Natural killer cell (primary cell): ENCODE results near the gene ARMCX2. TPM values are rescaled to one million over a fixed set of nuclear protein-coding genes. Genes with fewer than 3 reads are reported as not detected.

Experiments
- ATAC-seq, 3 donors: fragments of 150-1000 bp in 2 of 3; fragments of 200-7000 bp in 1 of 3; cut with Tn5 transposase; 1 replicate in 1 of 3; 2 replicates in 2 of 3; pipeline ENCODE4 v1.10.0; 2021; ENCODE audit warnings: mild to moderate bottlenecking in 2 of 3, moderate library complexity in 2 of 3
- DNase-seq, 2 donors: peaks; one replicate each; pipeline versions ENCODE4 v3.0.0 to v3.0.0-alpha.2; 2013 to 2021; ENCODE audit warnings: mixed read lengths in 1 of 2
- H3K27ac ChIP-seq: one replicate; pipeline ENCODE4 v1.5.1; 2013; ENCODE audit warnings: mild to moderate bottlenecking, low read length
- H3K27me3 ChIP-seq: one replicate; pipeline ENCODE4 v1.6.1; 2013; ENCODE audit warnings: low read length; ENCODE audit not compliant: control insufficient read depth, insufficient read depth
- H3K36me3 ChIP-seq: one replicate; pipeline ENCODE4 v1.6.1; 2013; ENCODE audit warnings: low read length; ENCODE audit not compliant: control insufficient read depth, insufficient read depth
- H3K4me1 ChIP-seq: one replicate; pipeline ENCODE4 v1.6.1; 2013; ENCODE audit warnings: low read length; ENCODE audit not compliant: control insufficient read depth, insufficient read depth
- H3K4me3 ChIP-seq: one replicate; pipeline ENCODE4 v1.5.1; 2013; ENCODE audit warnings: low read length
- H3K9me3 ChIP-seq: one replicate; pipeline ENCODE4 v1.6.1; 2013; ENCODE audit warnings: low read length; ENCODE audit not compliant: control insufficient read depth, insufficient read depth
- H3K27ac Mint-ChIP-seq, 2 donors: one replicate each; pipeline ENCODE4 v1.8.0; 2022; ENCODE audit warnings: mild to moderate bottlenecking in 2 of 2, mixed read lengths in 2 of 2, moderate library complexity in 1 of 2
- H3K27me3 Mint-ChIP-seq, 2 donors: one replicate each; pipeline ENCODE4 v1.8.0; 2022; ENCODE audit warnings: low read depth in 2 of 2, mixed read lengths in 2 of 2
- H3K36me3 Mint-ChIP-seq: one replicate; pipeline ENCODE4 v1.8.0; 2022; ENCODE audit warnings: mixed read lengths
- H3K4me1 Mint-ChIP-seq, 2 donors: one replicate each; pipeline ENCODE4 v1.8.0; 2022; ENCODE audit warnings: mixed read lengths in 2 of 2
- H3K4me3 Mint-ChIP-seq: one replicate; pipeline ENCODE4 v1.8.0; 2022; ENCODE audit warnings: mild to moderate bottlenecking, moderate library complexity, mixed read lengths
- H3K9me3 Mint-ChIP-seq, 2 donors: one replicate each; pipeline ENCODE4 v1.8.0; 2022; ENCODE audit warnings: mixed read lengths in 2 of 2
- CTCF ChIP-seq: fragments of 200-600 bp; IDR thresholded peaks from one replicate; pipeline ENCODE4 v1.8.0; 2022; ENCODE audit warnings: antibody characterized with exemption
- WGBS: methylation state at CpG from one replicate; pipeline ENCODE4 v1.1.7; 2013; ENCODE audit warnings: missing lambda C conversion rate; ENCODE audit not compliant: insufficient coverage; 5-methylcytosine and 5-hydroxymethylcytosine counted together
- intact Hi-C: fragments of 100-400 bp; cut with micrococcal nuclease; formaldehyde crosslinking; loops from one replicate; pipeline ENCODE4 v1.14.2; 2022
- total RNA-seq, 4 donors: library from RNA; stranded (reverse); fragments of 120-200 nt in 1 of 4; gene quantifications; one replicate each; pipeline versions ENCODE4 v1.2.3 to v1.2.4, GENCODE V29; 2013 to 2022

ARMCX2 gene
- total RNA-seq, 3 donors from 2014 or later (not counting 1 experiment from before 2014, with no cell fraction given): 1.9 to 2.4 (median 2.1) TPM

- intact Hi-C loops: no loop called here
- H3K27ac Mint-ChIP-seq: peak overlapping the region in 1 of 2 donors; percentile 58
- Histone ChIP-seq H3K9me3 (no peaks in the 10 kb centered on the region), H3K27ac (no peak overlapping the region), H3K4me3 (peak overlapping the region; percentile 67), H3K36me3 (no peaks in the 10 kb centered on the region), H3K27me3 (no peaks in the 10 kb centered on the region), H3K4me1 (peaks cover 14% of the 10 kb centered on the region)
- no peak for TF ChIP-seq CTCF
- ATAC-seq: peak in 2 of 3 donors; percentile 65 to 79
- no peaks in the 10 kb centered on the region for H3K9me3 Mint-ChIP-seq
- peaks cover 10 to 20% of the 10 kb centered on the region in 2 donors for H3K4me1 Mint-ChIP-seq
- 1% methylated on average over 22 of the region's 38 CpGs for WGBS
- peak overlapping the region; percentile 83 for H3K4me3 Mint-ChIP-seq
- peaks cover 9 to 30% of the 10 kb centered on the region in 2 donors for H3K27me3 Mint-ChIP-seq
- DNase-seq: peak in 1 of 2 donors; percentile 72
- H3K36me3 Mint-ChIP-seq: no peaks in the 10 kb centered on the region
Measured at GRCh38 chrX:101658661-101659491, 774 bp downstream of the ARMCX2 start.

GRCh38 chrX:101657495-101657894, 2.2 kb downstream of the ARMCX2 start:
- intact Hi-C loops: no loop called here
- no peaks in the 10 kb centered on the region for H3K36me3 ChIP-seq
- Mint-ChIP-seq H3K4me3 (peak overlapping the region; percentile 14), H3K27me3 (peaks cover 5 to 24% of the 10 kb centered on the region in 2 donors), H3K27ac (no peak overlapping the region), H3K36me3 (no peaks in the 10 kb centered on the region), H3K9me3 (no peaks in the 10 kb centered on the region), H3K4me1 (peaks cover 10 to 20% of the 10 kb centered on the region in 2 donors)
- H3K4me1 ChIP-seq: peaks cover 14% of the 10 kb centered on the region
- no peak overlapping the region for H3K4me3 ChIP-seq
- H3K27ac ChIP-seq: no peak overlapping the region
- ATAC-seq: no peak
- no peaks in the 10 kb centered on the region for H3K9me3 ChIP-seq
- no peak for DNase-seq
- 92% methylated on average over 7 of the region's 12 CpGs for whole genome bisulfite sequencing
- no peaks in the 10 kb centered on the region for H3K27me3 ChIP-seq
- no peak for TF ChIP-seq CTCF

- DNase-seq: no peak
- Mint-ChIP-seq H3K27me3 (peaks cover 5 to 20% of the 10 kb centered on the region in 2 donors), H3K4me3 (no peak overlapping the region), H3K36me3 (no peaks in the 10 kb centered on the region), H3K4me1 (peaks cover 10 to 20% of the 10 kb centered on the region in 2 donors), H3K9me3 (no peaks in the 10 kb centered on the region), H3K27ac (no peak overlapping the region)
- intact Hi-C loops: no loop called here
- H3K4me1 ChIP-seq: peaks cover 14% of the 10 kb centered on the region
- H3K27ac ChIP-seq: no peak overlapping the region
- H3K9me3 ChIP-seq: no peaks in the 10 kb centered on the region
- no peak for TF ChIP-seq CTCF
- H3K4me3 ChIP-seq: no peak overlapping the region
- ATAC-seq: no peak
- H3K27me3 ChIP-seq: no peaks in the 10 kb centered on the region
- 90% methylated on average over 13 of the region's 13 CpGs for WGBS
- no peaks in the 10 kb centered on the region for H3K36me3 ChIP-seq
Measured at GRCh38 chrX:101656817-101657216, 2.8 kb downstream of the ARMCX2 start.
